ENCODE measurements around the gene STUB1. TPM values are rescaled to one million over a fixed set of nuclear protein-coding genes. Genes with fewer than 3 reads are reported as not detected.

STUB1 gene
- total and polyA plus RNA-seq, 3 donors from 2014 or later = 93.3 to 160 (median 126) TPM

DNA sequence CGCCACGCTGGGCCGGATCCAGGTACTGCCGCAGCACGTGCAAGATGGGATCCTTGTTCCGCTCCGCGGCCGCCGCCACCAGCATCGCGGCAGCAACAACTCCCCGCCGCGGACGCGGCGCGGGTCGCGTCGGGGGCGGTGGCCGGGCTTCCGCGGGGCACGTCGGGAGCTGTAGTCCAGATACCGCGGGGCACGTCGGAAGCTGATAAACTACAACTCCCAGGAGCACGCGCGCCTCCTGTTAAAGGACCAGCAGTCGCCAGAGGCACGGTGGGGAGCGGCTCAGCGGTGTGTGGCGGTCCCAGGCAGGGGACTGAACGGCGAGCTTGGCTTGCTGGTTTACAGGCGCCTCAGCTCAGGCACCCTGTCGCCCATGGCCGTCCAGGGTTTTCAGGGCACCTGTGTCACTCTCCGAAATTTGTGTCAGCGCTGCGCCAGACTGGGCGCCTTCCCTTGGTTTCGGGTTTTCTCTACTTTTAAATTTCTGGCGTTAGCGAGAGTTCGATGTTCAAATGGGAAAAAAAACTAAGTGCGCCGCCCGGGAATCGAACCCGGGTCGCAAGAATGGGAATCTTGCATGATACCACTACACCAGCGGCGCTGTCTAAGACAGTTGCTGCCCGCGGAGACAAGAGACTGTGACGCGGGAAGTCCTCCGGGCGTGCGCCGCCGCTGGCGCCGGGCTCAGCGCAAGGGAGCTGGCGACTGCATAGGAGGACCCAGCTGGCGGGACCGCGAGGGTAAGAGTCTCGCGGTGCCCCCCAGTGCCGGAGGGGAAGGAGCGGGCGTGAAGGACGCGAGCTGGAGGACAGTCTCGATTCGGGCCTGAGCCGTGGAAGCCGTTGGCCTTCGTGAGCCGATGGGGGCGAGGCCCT is 43.8 kb upstream of the STUB1 start, which contains the start of gene METTL26:
METTL26 (minus strand) TSS at position 100 of the 875 bp plus-strand sequence; CDS start at position 85, 15 bp downstream.
- Histone ChIP-seq H3K27ac (peak within 1 kb of the TSS; percentile 91 to 97), H3K4me1 (peaks cover 20% of the 10 kb centered on the region), H3K36me3 (ENCODE audit: low read depth, missing control alignments) (no peaks in the 10 kb centered on the region), H3K9me3 (no peaks in the 10 kb centered on the region), H3K4me3 (peak within 1 kb of the TSS; percentile 75 to 90), H3K27me3 (no peaks in the 10 kb centered on the region)
- TF ChIP-seq POLR2A (IDR thresholded peaks at IDR 0.05) = peak; percentile 40
- TF ChIP-seq, protein P1, sequence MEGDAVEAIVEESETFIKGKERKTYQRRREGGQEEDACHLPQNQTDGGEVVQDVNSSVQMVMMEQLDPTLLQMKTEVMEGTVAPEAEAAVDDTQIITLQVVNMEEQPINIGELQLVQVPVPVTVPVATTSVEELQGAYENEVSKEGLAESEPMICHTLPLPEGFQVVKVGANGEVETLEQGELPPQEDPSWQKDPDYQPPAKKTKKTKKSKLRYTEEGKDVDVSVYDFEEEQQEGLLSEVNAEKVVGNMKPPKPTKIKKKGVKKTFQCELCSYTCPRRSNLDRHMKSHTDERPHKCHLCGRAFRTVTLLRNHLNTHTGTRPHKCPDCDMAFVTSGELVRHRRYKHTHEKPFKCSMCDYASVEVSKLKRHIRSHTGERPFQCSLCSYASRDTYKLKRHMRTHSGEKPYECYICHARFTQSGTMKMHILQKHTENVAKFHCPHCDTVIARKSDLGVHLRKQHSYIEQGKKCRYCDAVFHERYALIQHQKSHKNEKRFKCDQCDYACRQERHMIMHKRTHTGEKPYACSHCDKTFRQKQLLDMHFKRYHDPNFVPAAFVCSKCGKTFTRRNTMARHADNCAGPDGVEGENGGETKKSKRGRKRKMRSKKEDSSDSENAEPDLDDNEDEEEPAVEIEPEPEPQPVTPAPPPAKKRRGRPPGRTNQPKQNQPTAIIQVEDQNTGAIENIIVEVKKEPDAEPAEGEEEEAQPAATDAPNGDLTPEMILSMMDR (IDR thresholded peaks at IDR 0.05) = peak in 1 of 3 experiments; percentile 14
- 0 to 1% methylated on average over 26 to 83 of the region's 91 CpGs for WGBS, 2 donors
- intact Hi-C loops (cut with DNase I; ENCODE audit: low total_unique reads) = loop anchor here (10.0 kb wide), 1 partner anchor 52 kb away; no protein-coding TSS in a partner anchor
- peak; percentile 98 for DNase-seq

DNA sequence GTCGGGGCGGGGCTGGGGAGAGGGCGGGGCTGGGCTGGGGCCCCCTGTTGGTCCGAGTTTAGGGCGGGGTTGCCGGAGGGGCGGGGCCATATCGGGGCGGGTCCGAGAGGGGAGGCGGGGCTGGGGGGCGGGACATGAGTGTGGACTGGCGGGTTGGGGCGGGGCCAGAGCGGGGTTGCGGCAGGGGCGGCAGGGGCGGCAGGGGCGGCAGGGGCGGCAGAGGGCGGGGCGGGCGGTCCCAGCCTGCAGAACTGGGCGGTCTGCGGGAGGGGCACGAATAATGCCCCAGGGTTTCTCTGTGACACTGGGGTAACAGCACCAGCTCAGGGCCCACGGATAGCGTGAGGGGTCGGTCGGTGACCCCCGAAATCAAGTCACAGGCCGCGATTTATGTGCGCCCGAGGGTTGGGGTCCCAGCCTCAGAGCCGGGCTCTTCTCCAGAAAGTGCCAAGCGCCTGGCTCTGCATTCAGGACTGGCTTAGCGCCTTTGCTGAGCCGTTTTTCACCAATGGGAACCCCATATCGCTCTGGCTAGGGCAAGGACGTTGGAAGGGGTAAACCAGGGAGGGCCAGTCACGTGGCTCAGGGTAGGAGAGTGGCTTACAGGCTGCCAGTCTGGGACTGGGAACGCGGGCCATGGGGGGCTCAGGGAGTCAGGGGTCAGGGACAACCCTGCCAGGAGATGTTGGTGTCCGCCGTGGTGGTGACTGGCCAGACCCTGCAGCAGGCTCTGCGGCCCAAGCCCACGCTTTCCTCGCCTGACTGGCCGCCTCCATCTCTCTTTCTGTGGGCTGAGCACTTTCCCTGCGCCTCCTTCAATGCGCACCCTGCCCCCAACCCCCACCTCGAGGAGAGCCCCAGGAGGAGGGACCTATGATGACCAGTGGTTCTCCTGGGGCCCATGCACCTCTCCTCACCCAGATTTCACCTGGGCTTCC is 42.9 kb upstream of the STUB1 start:
- intact Hi-C loops (cut with DNase I; ENCODE audit: low total_unique reads) = loop anchor here (10.0 kb wide), 1 partner anchor 53 kb away; no protein-coding TSS in a partner anchor
- H3K27ac ChIP-seq = peak overlapping the region; percentile 91 to 97
- H3K9me3 ChIP-seq = no peaks in the 10 kb centered on the region
- peak; percentile 95 for DNase-seq
- peaks cover 20% of the 10 kb centered on the region for H3K4me1 ChIP-seq
- 25% methylated on average over 28 of the region's 53 CpGs; no CpG with 5 or more reads in 1 of the 2 donors for WGBS, 2 donors
- H3K27me3 ChIP-seq = no peaks in the 10 kb centered on the region
- H3K36me3 ChIP-seq (ENCODE audit: low read depth, missing control alignments) = no peaks in the 10 kb centered on the region
- TF ChIP-seq, protein P1 (IDR thresholded peaks at IDR 0.05) = no peak
- no peak for TF ChIP-seq POLR2A (IDR thresholded peaks at IDR 0.05)
- peak overlapping the region; percentile 75 to 90 for H3K4me3 ChIP-seq

DNA sequence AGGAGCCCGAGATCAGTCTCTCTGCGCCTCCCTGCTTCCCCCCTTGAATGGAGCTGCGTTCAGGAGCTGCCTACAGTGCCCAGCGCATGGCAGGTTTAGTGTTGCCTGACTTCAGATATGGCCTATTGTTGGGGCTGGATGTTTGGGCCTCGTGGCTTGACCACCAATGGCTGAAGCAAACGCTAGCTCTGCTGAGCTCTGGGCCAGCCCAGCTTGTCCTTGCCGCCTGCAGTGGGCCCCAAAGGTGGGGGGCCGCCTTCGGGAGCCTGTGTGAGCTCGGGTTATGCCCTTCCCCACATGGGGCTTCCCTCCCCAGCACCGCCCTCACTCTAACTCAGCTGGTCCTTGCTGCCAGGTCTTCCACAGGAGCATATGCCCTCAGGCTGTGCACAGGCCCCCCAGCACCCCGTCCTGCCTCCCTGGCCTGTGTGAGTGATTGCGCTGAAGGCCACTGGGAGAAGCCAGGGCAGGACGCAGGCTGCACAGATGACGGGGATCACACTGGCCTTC is 42.1 kb upstream of the STUB1 start:
- Histone ChIP-seq H3K4me1 (peaks cover 27% of the 10 kb centered on the region), H3K27ac (peak overlapping the region; percentile 59 to 97), H3K9me3 (no peaks in the 10 kb centered on the region), H3K36me3 (ENCODE audit: low read depth, missing control alignments) (no peaks in the 10 kb centered on the region), H3K4me3 (no peak overlapping the region), H3K27me3 (no peaks in the 10 kb centered on the region)
- WGBS, 2 donors = 63% methylated on average over 15 of the region's 15 CpGs; no CpG with 5 or more reads in 1 of the 2 donors
- no peak for DNase-seq
- TF ChIP-seq POLR2A (IDR thresholded peaks at IDR 0.05) = no peak
- TF ChIP-seq, protein P1 (IDR thresholded peaks at IDR 0.05) = no peak
- intact Hi-C loops (cut with DNase I; ENCODE audit: low total_unique reads) = loop anchor here (10.0 kb wide), 1 partner anchor 53 kb away; no protein-coding TSS in a partner anchor

DNA sequence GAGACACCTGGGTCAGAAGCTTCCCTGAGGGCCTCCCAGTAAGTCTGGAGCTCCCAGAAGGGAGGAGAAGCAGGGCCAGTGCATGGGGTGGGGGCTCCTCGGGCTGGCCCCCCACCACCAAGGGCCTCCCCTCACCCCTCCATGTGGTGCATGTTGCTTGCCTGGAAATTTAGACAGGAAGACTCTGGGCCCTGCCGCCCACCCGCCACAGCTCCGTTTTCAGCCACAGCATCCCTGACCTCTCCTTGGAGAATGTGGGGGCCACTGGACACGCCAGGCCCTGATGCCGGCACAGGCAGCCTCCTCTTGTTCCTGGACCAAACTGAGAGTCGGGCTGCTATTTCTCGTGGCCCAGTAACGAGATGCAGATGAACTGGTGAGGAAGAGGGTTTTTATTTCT is 41.4 kb upstream of the STUB1 start:
- H3K27ac ChIP-seq = no peak overlapping the region

More for the DNA sequence above, 41.4 kb upstream of the STUB1 start:
- no peak for DNase-seq
- H3K4me3 ChIP-seq = no peak overlapping the region
- no peak for TF ChIP-seq POLR2A (IDR thresholded peaks at IDR 0.05)
- TF ChIP-seq, protein P1 (IDR thresholded peaks at IDR 0.05) = no peak
- H3K9me3 ChIP-seq = no peaks in the 10 kb centered on the region
- no peaks in the 10 kb centered on the region for H3K27me3 ChIP-seq
- H3K36me3 ChIP-seq (ENCODE audit: low read depth, missing control alignments) = no peaks in the 10 kb centered on the region
- intact Hi-C loops (cut with DNase I; ENCODE audit: low total_unique reads) = loop anchor here (10.0 kb wide), 1 partner anchor 54 kb away; no protein-coding TSS in a partner anchor
- peaks cover 28% of the 10 kb centered on the region for H3K4me1 ChIP-seq
- WGBS, 2 donors = 42 to 64% methylated on average over 6 to 9 of the region's 9 CpGs
